ENCODE data around the gene PBX2.

DNA sequence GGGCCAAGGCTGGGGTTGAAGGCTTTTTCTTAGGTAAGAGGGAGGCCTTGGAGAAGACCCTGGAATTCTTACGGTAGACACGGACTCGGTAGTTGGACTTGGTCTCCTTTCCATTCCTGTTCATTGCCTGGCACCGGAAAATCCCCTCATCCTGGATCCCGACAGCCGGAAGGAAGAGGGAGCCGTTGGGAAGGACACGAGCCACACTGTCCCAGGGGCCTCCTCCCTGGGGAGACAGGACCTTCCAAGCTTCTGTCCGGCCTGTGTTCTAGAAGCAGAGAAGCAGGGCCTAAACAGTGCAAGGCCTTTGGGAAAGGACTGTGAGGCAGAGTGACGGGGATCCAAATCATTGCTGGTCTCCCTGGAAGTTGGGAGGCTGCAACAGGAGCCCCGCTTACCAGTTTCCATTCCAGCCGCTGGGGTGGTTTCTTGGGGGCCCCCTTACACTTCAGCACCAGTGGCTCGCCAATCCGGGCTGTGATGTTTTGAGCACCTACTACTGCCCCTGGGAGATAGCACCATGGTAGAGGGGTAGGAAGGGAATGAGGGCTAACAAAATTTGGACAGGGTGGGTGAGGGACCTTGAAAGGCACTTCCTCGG, 6.4 kb downstream of the PBX2 start:
- TF ChIP-seq, protein P1, sequence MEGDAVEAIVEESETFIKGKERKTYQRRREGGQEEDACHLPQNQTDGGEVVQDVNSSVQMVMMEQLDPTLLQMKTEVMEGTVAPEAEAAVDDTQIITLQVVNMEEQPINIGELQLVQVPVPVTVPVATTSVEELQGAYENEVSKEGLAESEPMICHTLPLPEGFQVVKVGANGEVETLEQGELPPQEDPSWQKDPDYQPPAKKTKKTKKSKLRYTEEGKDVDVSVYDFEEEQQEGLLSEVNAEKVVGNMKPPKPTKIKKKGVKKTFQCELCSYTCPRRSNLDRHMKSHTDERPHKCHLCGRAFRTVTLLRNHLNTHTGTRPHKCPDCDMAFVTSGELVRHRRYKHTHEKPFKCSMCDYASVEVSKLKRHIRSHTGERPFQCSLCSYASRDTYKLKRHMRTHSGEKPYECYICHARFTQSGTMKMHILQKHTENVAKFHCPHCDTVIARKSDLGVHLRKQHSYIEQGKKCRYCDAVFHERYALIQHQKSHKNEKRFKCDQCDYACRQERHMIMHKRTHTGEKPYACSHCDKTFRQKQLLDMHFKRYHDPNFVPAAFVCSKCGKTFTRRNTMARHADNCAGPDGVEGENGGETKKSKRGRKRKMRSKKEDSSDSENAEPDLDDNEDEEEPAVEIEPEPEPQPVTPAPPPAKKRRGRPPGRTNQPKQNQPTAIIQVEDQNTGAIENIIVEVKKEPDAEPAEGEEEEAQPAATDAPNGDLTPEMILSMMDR (IDR thresholded peaks at IDR 0.05) = no peak
- no peak for TF ChIP-seq POLR2AphosphoS5 (IDR thresholded peaks at IDR 0.05)
